ENCODE data around the gene GTF3C1.

Gene GTF3C1

DNA sequence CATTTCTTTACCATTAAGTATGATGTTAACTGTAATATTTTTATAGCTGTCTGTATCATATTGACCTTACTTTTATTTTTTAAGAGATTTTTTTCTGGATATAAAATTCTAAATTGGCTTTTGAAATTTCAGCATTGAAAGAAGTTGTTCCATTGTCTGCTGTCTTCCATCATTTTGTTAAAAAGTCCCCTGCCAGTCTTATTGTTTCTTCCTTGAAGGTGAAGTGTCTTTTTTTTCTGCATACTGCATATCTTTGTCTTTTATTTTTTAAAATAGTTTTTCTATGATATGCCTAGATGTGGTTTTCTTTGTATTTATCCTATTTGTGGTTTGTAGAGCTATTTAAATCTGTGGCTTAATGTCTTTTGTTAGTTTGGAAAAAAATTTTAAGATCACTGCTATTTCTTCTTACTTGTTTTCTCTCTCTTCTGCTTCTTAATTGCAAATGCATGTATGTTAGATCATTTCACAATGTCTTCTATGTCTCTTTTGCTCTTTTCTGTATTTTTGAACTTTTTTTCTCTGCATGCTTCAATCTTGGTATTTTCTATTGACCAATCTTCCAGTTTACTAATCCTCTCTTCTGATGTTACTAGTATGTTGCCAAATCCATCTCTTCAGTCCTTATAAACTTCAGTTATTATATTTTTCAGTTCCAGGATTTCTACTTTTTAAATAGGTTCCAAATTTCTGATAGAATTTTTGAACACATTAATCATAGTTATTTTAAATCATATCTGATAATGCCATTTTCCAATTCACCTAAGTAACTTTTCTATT is 127.6 kb downstream of the GTF3C1 start:
- DNase-seq, result no peak

DNA sequence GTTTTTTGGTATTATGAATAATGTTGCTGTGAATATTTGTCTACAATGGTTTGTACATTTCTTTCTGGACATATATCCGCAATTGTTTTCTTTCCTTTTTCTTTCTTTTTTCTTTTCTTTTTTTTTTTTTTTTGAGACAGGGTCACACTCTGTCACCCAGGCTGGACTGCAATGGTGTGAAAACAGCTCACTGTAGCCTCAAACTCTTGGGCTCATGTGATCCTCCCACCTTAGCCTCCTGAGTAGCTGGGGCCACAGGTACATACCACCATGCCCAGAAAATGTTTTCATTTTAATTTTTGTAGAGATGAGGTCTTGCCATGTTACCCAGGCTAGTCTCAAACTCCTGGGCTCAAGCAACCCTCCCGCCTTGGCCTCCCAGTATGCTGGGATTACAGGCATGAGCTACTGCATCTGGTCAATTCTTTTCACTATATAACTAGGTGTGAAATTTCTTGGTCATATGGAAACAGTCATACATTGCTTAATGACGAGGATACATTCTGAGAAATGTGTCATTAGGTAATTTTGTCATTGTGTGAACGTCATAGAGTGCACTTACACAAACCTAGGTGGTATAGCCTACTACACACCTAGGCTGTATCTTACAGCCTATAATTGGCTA is 132.6 kb downstream of the GTF3C1 start:
- DNase-seq, result peak; percentile 57

DNA sequence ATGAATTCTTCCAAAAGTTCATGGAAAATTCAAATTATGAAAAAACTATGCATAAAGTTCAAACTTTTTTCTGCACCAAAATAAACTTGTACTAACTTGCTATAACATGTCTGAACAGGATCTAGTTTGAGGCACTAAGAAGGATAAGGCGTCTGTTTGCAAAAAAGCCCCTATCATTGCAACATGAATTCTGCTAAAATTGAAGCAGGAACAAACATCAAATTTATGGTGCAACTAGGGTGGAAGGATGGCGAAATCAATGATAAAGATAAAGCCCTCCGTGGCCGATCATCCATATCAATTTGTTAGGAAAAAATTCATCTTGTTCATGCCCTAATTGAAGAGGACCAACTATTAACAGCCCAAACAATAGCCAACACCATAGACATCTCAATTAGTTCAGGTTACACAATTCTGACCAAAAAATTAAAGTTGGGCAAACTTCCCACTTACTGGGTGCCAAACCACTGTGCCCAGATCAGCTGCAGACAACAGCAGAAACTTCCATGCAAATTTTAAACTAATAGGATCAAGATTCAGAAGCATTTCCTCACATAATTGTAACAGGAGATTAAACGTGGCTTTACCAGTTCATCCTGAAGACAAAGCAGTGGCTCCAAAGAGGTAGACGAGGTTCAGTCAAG is 134.8 kb downstream of the GTF3C1 start:
- DNase-seq, result no peak

DNA sequence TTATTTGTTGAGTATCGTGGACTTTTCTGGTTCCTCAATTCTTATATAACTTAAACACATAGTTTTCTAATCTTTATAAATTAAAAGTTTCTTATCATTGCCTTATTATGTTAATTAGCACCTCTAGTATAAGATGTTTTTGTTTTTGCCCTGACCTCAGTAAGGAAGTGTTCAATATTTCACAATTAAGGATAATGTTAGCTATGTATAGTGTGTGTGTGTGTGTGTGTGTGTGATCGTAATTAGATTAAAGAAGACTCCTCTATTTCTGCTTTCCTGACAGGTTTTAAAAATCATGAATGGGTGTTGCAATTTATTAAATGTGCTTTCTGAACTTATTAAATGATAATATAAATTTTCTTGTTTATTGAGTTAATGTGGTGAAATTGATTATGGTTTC is 135.8 kb downstream of the GTF3C1 start:
- DNase-seq, result no peak

DNA sequence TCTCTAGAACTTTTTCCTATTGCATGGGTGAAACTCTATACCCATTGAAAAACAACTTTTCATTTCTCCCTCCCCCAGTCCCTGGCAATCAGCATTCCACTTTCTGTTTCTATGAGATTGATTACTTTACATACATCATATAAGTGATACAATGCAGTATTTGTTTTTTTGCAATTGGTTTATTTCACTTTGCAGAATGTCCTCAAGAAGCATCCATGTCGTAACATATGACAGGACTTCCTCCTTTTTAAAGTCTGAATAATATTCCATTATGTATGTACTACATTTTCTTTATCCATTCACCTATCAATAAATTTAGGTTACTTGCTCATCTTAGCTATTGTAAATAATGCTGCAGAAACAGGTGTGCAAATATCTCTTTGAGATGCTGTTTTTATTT is 139.0 kb downstream of the GTF3C1 start:
- no peak for DNase-seq
